SK-N-SH (cell line): Measurements from ENCODE around the gene NCBP3. TPM values are rescaled to one million over a fixed set of nuclear protein-coding genes. Genes with fewer than 3 reads are reported as not detected.

Source experiments
- CTCF ChIA-PET: fragments of 300-600, 350-600 bp; formaldehyde crosslinking; extraction: SDS; loops from one replicate; lab custom pipeline; 2021; lab: Yijun Ruan, JAX
- POLR2A ChIA-PET: fragments of 350-600 bp; sonication (Branson Sonifier 250); formaldehyde crosslinking; extraction: SDS; loops from one replicate; lab custom pipeline; 2020; ENCODE audit warnings: antibody characterized with exemption, inconsistent platforms; lab: Yijun Ruan, JAX
- DNase-seq: peaks from one replicate; pipeline ENCODE4 v3.0.0; 2012
- H2AFZ ChIP-seq: fragments of 200-600 bp; sonication (generic); 2 replicates; pipeline ENCODE4 v1.8.1; 2016; ENCODE audit warnings: antibody characterized with exemption, mild to moderate bottlenecking, low read depth
- H3F3A ChIP-seq: fragments of 200-600 bp; sonication (generic); replicated peaks from 2 replicates; pipeline ENCODE3; 2016; ENCODE audit warnings: antibody characterized with exemption, mild to moderate bottlenecking; ENCODE audit not compliant: insufficient read depth
- H3K27ac ChIP-seq, 2 experiments: fragments of 200-500 bp in 1 of 2; fragments of 200-600 bp in 1 of 2; sonication (Bioruptor generic) in 1 of 2; sonication (generic), shearing (Covaris generic) in 1 of 2; 2 replicates each; pipeline versions ENCODE4 v1.5.1 to v1.6.1; 2014 to 2016; ENCODE audit warnings: low read depth in 2 of 2, inconsistent platforms in 1 of 2, low read length in 1 of 2, mild to moderate bottlenecking in 1 of 2, mixed read lengths in 1 of 2
- H3K27me3 ChIP-seq: fragments of 200-600 bp; sonication (generic), shearing (Covaris generic); 2 replicates; pipeline ENCODE4 v1.6.1; 2016; ENCODE audit warnings: mixed run types; ENCODE audit not compliant: insufficient read depth
- H3K36me3 ChIP-seq, 2 experiments: fragments of 200-500 bp in 1 of 2; fragments of 200-600 bp in 1 of 2; sonication (Bioruptor generic) in 1 of 2; sonication (generic) in 1 of 2; replicated peaks in 1 of 2; 2 replicates each; pipeline versions ENCODE3 to v1.5.1; 2014 to 2016; ENCODE audit warnings: low read length in 1 of 2, mild to moderate bottlenecking in 1 of 2; ENCODE audit not compliant: insufficient read depth in 2 of 2, control insufficient read depth in 1 of 2
- H3K4me1 ChIP-seq, 2 experiments: fragments of 200-500 bp in 1 of 2; fragments of 200-600 bp in 1 of 2; sonication (Bioruptor generic) in 1 of 2; sonication (generic), shearing (Covaris generic) in 1 of 2; 2 replicates each; pipeline versions ENCODE4 v1.5.1 to v1.6.1; 2014 to 2016; ENCODE audit warnings: low read depth in 1 of 2, low read length in 1 of 2, mixed run types in 1 of 2; ENCODE audit not compliant: insufficient read depth in 2 of 2, control insufficient read depth in 1 of 2
- H3K4me2 ChIP-seq: fragments of 200-600 bp; sonication (generic), shearing (Covaris generic); 2 replicates; pipeline ENCODE4 v1.6.1; 2017; ENCODE audit warnings: mixed run types
- H3K4me3 ChIP-seq, 2 experiments: fragments of 200-500 bp in 1 of 2; fragments of 200-600 bp in 1 of 2; sonication (Bioruptor generic) in 1 of 2; sonication (generic), shearing (Covaris generic) in 1 of 2; 2 replicates each; pipeline versions ENCODE4 v1.5.1 to v1.8.1; 2014 to 2016; ENCODE audit warnings: low read depth in 2 of 2, inconsistent platforms in 1 of 2, low read length in 1 of 2, mild to moderate bottlenecking in 1 of 2, mixed read lengths in 1 of 2, moderate library complexity in 1 of 2
- H3K79me2 ChIP-seq: fragments of 200-600 bp; sonication (generic); 2 replicates; pipeline ENCODE4 v1.8.1; 2017; ENCODE audit warnings: mild to moderate bottlenecking; ENCODE audit not compliant: insufficient read depth
- H3K9ac ChIP-seq: fragments of 200-600 bp; sonication (generic); 2 replicates; pipeline ENCODE4 v1.6.1; 2017; ENCODE audit warnings: mixed run types
- H3K9me2 ChIP-seq: fragments of 200-600 bp; sonication (generic); 2 replicates; pipeline ENCODE4 v1.6.1; 2017; ENCODE audit warnings: mixed run types
- H3K9me3 ChIP-seq: fragments of 200-600 bp; sonication (generic); 2 replicates; pipeline ENCODE4 v1.6.1; 2017; ENCODE audit warnings: mixed run types, mild to moderate bottlenecking, moderate library complexity
- H4K20me1 ChIP-seq: fragments of 200-600 bp; sonication (generic); 2 replicates; pipeline ENCODE4 v1.6.1; 2017; ENCODE audit warnings: mild to moderate bottlenecking, mixed run types; ENCODE audit not compliant: insufficient read depth
- ELF1 ChIP-seq: IDR thresholded peaks from 2 replicates; pipeline ENCODE4 v1.4.0; 2012
- EP300 ChIP-seq, 2 experiments: IDR thresholded peaks; 2 replicates each; pipeline versions ENCODE4 v1.4.0 to v1.6.1; 2012; ENCODE audit warnings: borderline replicate concordance in 1 of 2, low read depth in 1 of 2, low read length in 1 of 2
- EZH2phosphoT487 ChIP-seq: fragments of 200-600 bp; sonication (generic); IDR thresholded peaks from 2 replicates; pipeline ENCODE4 v1.6.1; 2017; ENCODE audit warnings: low read depth, mixed run types, mild to moderate bottlenecking, antibody characterized with exemption, moderate library complexity, borderline replicate concordance
- FOSL2 ChIP-seq: IDR thresholded peaks from 2 replicates; pipeline ENCODE4 v1.4.0; 2012; ENCODE audit warnings: low read depth, mild to moderate bottlenecking, moderate library complexity, borderline replicate concordance
- GATA2 ChIP-seq: sonication (generic); formaldehyde crosslinking; IDR thresholded peaks from 2 replicates; pipeline ENCODE4 v1.5.0; 2020; ENCODE audit warnings: mild to moderate bottlenecking, missing genetic modification reagents
- IRF3 ChIP-seq: fragments of 150-350 bp; IDR thresholded peaks from 2 replicates; pipeline ENCODE4 v1.6.1; 2016; ENCODE audit warnings: mild to moderate bottlenecking, low read depth, low read length
- MAX ChIP-seq: IDR thresholded peaks from 2 replicates; pipeline ENCODE4 v1.4.0; 2012; ENCODE audit warnings: low read depth
- MXI1 ChIP-seq: IDR thresholded peaks from 2 replicates; pipeline ENCODE4 v1.6.1; 2012; ENCODE audit warnings: mild to moderate bottlenecking, low read depth, low read length, improper control_type of control experiment
- NFIC ChIP-seq: IDR thresholded peaks from 2 replicates; pipeline ENCODE4 v1.4.0; 2012; ENCODE audit warnings: borderline replicate concordance
- NRF1 ChIP-seq: IDR thresholded peaks from 2 replicates; pipeline ENCODE4 v1.6.1; 2012; ENCODE audit warnings: low read depth, mild to moderate bottlenecking, low read length
- POLR2AphosphoS5 ChIP-seq: IDR thresholded peaks from 2 replicates; pipeline ENCODE4 v1.6.1; 2012; ENCODE audit warnings: low read depth, low read length
- SIN3A ChIP-seq: IDR thresholded peaks from 2 replicates; pipeline ENCODE4 v1.6.1; 2012; ENCODE audit warnings: low read depth, mild to moderate bottlenecking, low read length, moderate library complexity, borderline replicate concordance
- TAF1 ChIP-seq: IDR thresholded peaks from 2 replicates; pipeline ENCODE4 v1.6.1; 2012; ENCODE audit warnings: low read depth, mild to moderate bottlenecking, low read length, moderate library complexity, borderline replicate concordance
- TCF12 ChIP-seq: IDR thresholded peaks from 2 replicates; pipeline ENCODE4 v1.4.0; 2012
- TEAD4 ChIP-seq: IDR thresholded peaks from 2 replicates; pipeline ENCODE4 v1.4.0; 2012; ENCODE audit warnings: mild to moderate bottlenecking, borderline replicate concordance; ENCODE audit not compliant: insufficient read depth
- USF1 ChIP-seq: IDR thresholded peaks from 2 replicates; pipeline ENCODE4 v1.4.0; 2012; ENCODE audit warnings: low read depth, borderline replicate concordance
- YY1 ChIP-seq: IDR thresholded peaks from 2 replicates; pipeline ENCODE4 v1.4.0; 2012; ENCODE audit warnings: low read depth, mild to moderate bottlenecking
- WGBS: methylation state at CpG from one replicate; pipeline ENCODE4 v1.1.6; 2017; ENCODE audit warnings: low lambda C conversion rate; 5-methylcytosine and 5-hydroxymethylcytosine counted together
- polyA plus RNA-seq, 3 experiments: library from polyadenylated mRNA; depleted of rRNA; stranded (reverse); fragments of >200 nt; gene quantifications; 2 replicates each; pipeline ENCODE4 v1.2.3, GENCODE V29; 2012
- TF ChIP-seq, protein P1 (sequence below): fragments of 200-600 bp; sonication (generic); IDR thresholded peaks from 2 replicates; pipeline ENCODE4 v1.6.1; 2017; ENCODE audit warnings: antibody characterized with exemption, mild to moderate bottlenecking, moderate library complexity

Gene NCBP3
- polyA plus RNA-seq, 1 of the 3 experiments (the other 2 are of a cell fraction), result 6.5 TPM

DNA sequence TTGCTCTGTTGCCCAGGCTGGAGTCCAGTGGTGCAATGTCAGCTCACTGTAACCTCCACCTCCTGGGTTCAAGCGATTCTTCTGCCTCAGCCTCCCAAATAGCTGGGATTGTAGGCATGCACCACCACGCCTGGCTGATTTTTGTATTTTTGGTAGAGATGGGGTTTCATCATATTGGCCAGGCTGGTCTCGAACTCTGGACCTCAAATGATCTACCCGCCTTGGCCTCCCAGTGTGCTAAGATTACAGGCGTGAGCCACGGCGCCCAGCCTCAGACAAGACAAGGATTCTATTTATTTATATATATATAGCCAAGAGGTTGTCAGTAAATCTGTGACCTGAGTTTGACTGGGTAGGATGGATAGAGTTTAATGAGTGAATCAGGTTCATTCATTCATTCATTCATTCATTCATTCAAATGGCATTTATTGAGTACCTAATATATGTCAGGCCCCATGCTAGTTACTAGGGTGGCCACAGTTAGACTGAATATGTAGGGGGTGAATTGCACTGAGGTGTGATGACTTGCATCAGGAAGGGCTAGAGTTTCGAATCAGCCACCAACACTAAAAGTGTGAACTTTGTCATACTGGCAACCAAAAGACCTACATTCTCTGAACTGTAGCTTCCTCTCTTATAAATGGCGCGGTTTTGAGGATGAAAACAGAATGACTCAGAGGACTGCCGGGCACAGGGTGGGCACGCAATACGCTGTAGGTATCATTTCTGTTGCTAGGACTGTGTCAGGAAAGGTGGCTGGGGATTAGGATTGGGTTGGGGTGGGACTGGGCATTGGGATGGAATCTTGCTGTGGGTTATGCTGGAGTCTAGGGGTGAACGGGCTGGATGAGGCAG lies 82.9 kb downstream of the NCBP3 start:
- POLR2A ChIA-PET, result no interaction called here
- H3K9me2 ChIP-seq, result no peaks in the 10 kb centered on the region
- 78% methylated on average over 14 of the region's 14 CpGs for WGBS

More for the DNA sequence above, 82.9 kb downstream of the NCBP3 start:
- Histone ChIP-seq H3K4me1 (no peaks in the 10 kb centered on the region), H3K4me2 (no peak overlapping the region), H2AFZ (no peak overlapping the region), H3K27me3 (no peaks in the 10 kb centered on the region), H4K20me1 (no peaks in the 10 kb centered on the region), H3F3A (no peaks in the 10 kb centered on the region), H3K36me3 (no peaks in the 10 kb centered on the region), H3K27ac (no peak overlapping the region), H3K79me2 (no peaks in the 10 kb centered on the region), H3K4me3 (no peak overlapping the region), H3K9ac (no peak overlapping the region), H3K9me3 (no peaks in the 10 kb centered on the region)
- DNase-seq, result no peak
- CTCF ChIA-PET, result interaction anchor here (1.5 kb wide), 1 partner anchor 26 kb away, joined by 6 read pairs; no protein-coding TSS in a partner anchor
- TF ChIP-seq MXI1, result no peak
- no peak for TF ChIP-seq NFIC
- TF ChIP-seq NRF1, result no peak
- TF ChIP-seq TAF1, result no peak
- TF ChIP-seq, protein P1, sequence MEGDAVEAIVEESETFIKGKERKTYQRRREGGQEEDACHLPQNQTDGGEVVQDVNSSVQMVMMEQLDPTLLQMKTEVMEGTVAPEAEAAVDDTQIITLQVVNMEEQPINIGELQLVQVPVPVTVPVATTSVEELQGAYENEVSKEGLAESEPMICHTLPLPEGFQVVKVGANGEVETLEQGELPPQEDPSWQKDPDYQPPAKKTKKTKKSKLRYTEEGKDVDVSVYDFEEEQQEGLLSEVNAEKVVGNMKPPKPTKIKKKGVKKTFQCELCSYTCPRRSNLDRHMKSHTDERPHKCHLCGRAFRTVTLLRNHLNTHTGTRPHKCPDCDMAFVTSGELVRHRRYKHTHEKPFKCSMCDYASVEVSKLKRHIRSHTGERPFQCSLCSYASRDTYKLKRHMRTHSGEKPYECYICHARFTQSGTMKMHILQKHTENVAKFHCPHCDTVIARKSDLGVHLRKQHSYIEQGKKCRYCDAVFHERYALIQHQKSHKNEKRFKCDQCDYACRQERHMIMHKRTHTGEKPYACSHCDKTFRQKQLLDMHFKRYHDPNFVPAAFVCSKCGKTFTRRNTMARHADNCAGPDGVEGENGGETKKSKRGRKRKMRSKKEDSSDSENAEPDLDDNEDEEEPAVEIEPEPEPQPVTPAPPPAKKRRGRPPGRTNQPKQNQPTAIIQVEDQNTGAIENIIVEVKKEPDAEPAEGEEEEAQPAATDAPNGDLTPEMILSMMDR, result no peak
- no peak for TF ChIP-seq MAX
- no peak for TF ChIP-seq TCF12
- TF ChIP-seq GATA2 (CRISPR knock-in tag), result no peak
- no peak for TF ChIP-seq ELF1
- no peak for TF ChIP-seq IRF3
- TF ChIP-seq TEAD4, result no peak
- no peak for TF ChIP-seq POLR2AphosphoS5
- no peak for TF ChIP-seq FOSL2
- TF ChIP-seq EZH2phosphoT487, result no peak
- TF ChIP-seq USF1, result no peak
- no peak for TF ChIP-seq SIN3A
- TF ChIP-seq EP300 (IDR thresholded peaks at IDR 0.05; ENCODE audit: borderline replicate concordance in 1 of 2, low read depth in 1 of 2, low read length in 1 of 2), result no peak
- TF ChIP-seq YY1, result no peak
